ENCODE measurements around the gene TBC1D30. TPM values are rescaled to one million over a fixed set of nuclear protein-coding genes. Genes with fewer than 3 reads are reported as not detected.

Gene TBC1D30
- total RNA-seq, 3 donors from 2014 or later (not counting 1 experiment from before 2014, with no cell fraction given) = 2.8 to 5.8 (median 4.7) TPM

DNA sequence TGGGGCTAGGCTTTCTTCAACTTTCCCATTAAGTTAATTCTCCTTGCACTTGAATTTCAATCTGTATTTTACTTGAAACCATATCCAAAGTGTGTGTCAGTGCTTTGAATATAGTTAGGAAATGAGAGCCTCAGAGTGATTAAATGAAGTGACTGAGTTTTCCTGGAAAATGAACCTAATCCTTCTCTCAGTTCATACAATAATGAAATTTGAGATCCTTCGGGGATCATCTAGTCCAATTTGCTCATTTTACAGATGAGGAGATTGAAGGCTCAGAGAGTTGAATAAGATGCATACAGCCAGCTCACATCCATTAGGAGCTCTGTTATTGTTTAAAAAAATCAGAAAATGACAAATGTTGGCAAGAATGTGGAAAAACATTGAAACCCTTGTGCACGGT, 18.3 kb upstream of the TBC1D30 start:
- peaks cover 20 to 23% of the 10 kb centered on the region in 2 donors for H3K27me3 Mint-ChIP-seq (ENCODE audit: low read depth in 2 of 2)

GRCh38 chr12:64806593-64807460, 17.6 kb upstream of the TBC1D30 start:
- no peak for DNase-seq
- intact Hi-C loops (cut with micrococcal nuclease) = no loop called here

More for the DNA sequence above, 18.3 kb upstream of the TBC1D30 start:
- H3K27ac Mint-ChIP-seq = no peak overlapping the region
- 97% methylated on average over 2 of the region's 2 CpGs for WGBS (ENCODE audit: insufficient coverage)
- DNase-seq = no peak
- H3K4me1 ChIP-seq (ENCODE audit: control insufficient read depth, insufficient read depth, low read length) = peaks cover 2% of the 10 kb centered on the region
- TF ChIP-seq, protein P1, sequence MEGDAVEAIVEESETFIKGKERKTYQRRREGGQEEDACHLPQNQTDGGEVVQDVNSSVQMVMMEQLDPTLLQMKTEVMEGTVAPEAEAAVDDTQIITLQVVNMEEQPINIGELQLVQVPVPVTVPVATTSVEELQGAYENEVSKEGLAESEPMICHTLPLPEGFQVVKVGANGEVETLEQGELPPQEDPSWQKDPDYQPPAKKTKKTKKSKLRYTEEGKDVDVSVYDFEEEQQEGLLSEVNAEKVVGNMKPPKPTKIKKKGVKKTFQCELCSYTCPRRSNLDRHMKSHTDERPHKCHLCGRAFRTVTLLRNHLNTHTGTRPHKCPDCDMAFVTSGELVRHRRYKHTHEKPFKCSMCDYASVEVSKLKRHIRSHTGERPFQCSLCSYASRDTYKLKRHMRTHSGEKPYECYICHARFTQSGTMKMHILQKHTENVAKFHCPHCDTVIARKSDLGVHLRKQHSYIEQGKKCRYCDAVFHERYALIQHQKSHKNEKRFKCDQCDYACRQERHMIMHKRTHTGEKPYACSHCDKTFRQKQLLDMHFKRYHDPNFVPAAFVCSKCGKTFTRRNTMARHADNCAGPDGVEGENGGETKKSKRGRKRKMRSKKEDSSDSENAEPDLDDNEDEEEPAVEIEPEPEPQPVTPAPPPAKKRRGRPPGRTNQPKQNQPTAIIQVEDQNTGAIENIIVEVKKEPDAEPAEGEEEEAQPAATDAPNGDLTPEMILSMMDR (IDR thresholded peaks at IDR 0.05) = no peak
- H3K36me3 ChIP-seq (ENCODE audit: control insufficient read depth, insufficient read depth, low read length) = no peaks in the 10 kb centered on the region
- no peaks in the 10 kb centered on the region for H3K9me3 Mint-ChIP-seq
- ATAC-seq = no peak
- no peak overlapping the region for H3K27ac ChIP-seq (ENCODE audit: low read length)
- no peaks in the 10 kb centered on the region for H3K36me3 Mint-ChIP-seq
- intact Hi-C loops (cut with micrococcal nuclease) = no loop called here
- peaks cover 5 to 10% of the 10 kb centered on the region in 2 donors for H3K4me1 Mint-ChIP-seq
- H3K4me3 Mint-ChIP-seq = no peak overlapping the region
- H3K4me3 ChIP-seq (ENCODE audit: low read length) = no peak overlapping the region
- no peaks in the 10 kb centered on the region for H3K27me3 ChIP-seq (ENCODE audit: control insufficient read depth, insufficient read depth, low read length)
- no peaks in the 10 kb centered on the region for H3K9me3 ChIP-seq (ENCODE audit: control insufficient read depth, insufficient read depth, low read length)

DNA sequence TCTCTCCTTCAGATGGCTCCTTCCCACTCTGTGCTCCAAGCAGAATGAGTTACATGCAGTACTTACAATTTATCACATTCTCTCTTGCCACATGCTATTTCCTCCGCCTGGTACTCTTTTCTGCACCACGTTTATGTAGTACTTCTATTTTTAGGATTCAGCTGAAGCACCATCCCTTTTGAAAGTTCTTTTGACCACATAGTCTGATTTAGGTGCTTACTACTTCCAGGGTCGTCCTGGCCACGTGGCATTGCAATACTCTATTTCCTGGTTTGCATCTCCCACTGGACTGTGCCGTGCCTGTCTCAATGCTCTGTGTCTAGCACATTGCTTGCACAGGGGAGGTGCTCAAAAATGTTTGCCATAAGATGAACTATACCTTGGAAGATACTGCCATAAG, 16.3 kb upstream of the TBC1D30 start:
- TF ChIP-seq, protein P1 (IDR thresholded peaks at IDR 0.05) = no peak
- Histone ChIP-seq H3K4me1 (ENCODE audit: control insufficient read depth, insufficient read depth, low read length) (no peaks in the 10 kb centered on the region), H3K27me3 (ENCODE audit: control insufficient read depth, insufficient read depth, low read length) (no peaks in the 10 kb centered on the region), H3K9me3 (ENCODE audit: control insufficient read depth, insufficient read depth, low read length) (no peaks in the 10 kb centered on the region), H3K27ac (ENCODE audit: low read length) (no peak overlapping the region), H3K36me3 (ENCODE audit: control insufficient read depth, insufficient read depth, low read length) (no peaks in the 10 kb centered on the region), H3K4me3 (ENCODE audit: low read length) (no peak overlapping the region)
- ATAC-seq = no peak
- H3K9me3 Mint-ChIP-seq = no peaks in the 10 kb centered on the region
- H3K36me3 Mint-ChIP-seq = no peaks in the 10 kb centered on the region
- intact Hi-C loops (cut with micrococcal nuclease) = no loop called here
- no peak overlapping the region for H3K27ac Mint-ChIP-seq
- peaks cover 16 to 20% of the 10 kb centered on the region in 2 donors for H3K27me3 Mint-ChIP-seq (ENCODE audit: low read depth in 2 of 2)
- H3K4me3 Mint-ChIP-seq = no peak overlapping the region
- no peak for DNase-seq
- H3K4me1 Mint-ChIP-seq = peaks cover 5% of the 10 kb centered on the region in 2 donors
- WGBS (ENCODE audit: insufficient coverage) = 14% methylated on average over 5 of the region's 5 CpGs

More at GRCh38 chr12:64806593-64807460, 17.6 kb upstream of the TBC1D30 start:
- TF ChIP-seq, protein P1 (IDR thresholded peaks at IDR 0.05) = no peak
- Histone ChIP-seq H3K36me3 (ENCODE audit: control insufficient read depth, insufficient read depth, low read length) (no peaks in the 10 kb centered on the region), H3K9me3 (ENCODE audit: control insufficient read depth, insufficient read depth, low read length) (no peaks in the 10 kb centered on the region), H3K27me3 (ENCODE audit: control insufficient read depth, insufficient read depth, low read length) (no peaks in the 10 kb centered on the region), H3K27ac (ENCODE audit: low read length) (no peak overlapping the region), H3K4me1 (ENCODE audit: control insufficient read depth, insufficient read depth, low read length) (peaks cover 2% of the 10 kb centered on the region), H3K4me3 (ENCODE audit: low read length) (no peak overlapping the region)
- no peak for ATAC-seq
- WGBS (ENCODE audit: insufficient coverage) = 81% methylated on average over 6 of the region's 7 CpGs
- Mint-ChIP-seq H3K4me3 (no peak overlapping the region), H3K36me3 (no peaks in the 10 kb centered on the region), H3K27ac (no peak overlapping the region), H3K4me1 (peaks cover 5 to 10% of the 10 kb centered on the region in 2 donors), H3K27me3 (ENCODE audit: low read depth in 2 of 2) (peaks cover 19 to 20% of the 10 kb centered on the region in 2 donors), H3K9me3 (no peaks in the 10 kb centered on the region)
